Measurements from ENCODE around the gene MTCP1.

The MTCP1 gene, protein sequence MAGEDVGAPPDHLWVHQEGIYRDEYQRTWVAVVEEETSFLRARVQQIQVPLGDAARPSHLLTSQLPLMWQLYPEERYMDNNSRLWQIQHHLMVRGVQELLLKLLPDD
- total RNA-seq: 0.72 to 1.3 reads per million in 2 donors

GRCh38 chrX:155070975-155071693, at the start of gene MTCP1, which contains the start of the genes BRCC3 and CMC4:
MTCP1 (minus strand) TSS chrX:155071136; CDS start chrX:155066010, 5,126 bp downstream.
BRCC3 (plus strand) TSS chrX:155071508; CDS start chrX:155071528, 20 bp downstream.
CMC4 (minus strand) TSS chrX:155071136; CDS start chrX:155064023, 7,113 bp downstream.
- DNase-seq: peak; percentile 68

DNA sequence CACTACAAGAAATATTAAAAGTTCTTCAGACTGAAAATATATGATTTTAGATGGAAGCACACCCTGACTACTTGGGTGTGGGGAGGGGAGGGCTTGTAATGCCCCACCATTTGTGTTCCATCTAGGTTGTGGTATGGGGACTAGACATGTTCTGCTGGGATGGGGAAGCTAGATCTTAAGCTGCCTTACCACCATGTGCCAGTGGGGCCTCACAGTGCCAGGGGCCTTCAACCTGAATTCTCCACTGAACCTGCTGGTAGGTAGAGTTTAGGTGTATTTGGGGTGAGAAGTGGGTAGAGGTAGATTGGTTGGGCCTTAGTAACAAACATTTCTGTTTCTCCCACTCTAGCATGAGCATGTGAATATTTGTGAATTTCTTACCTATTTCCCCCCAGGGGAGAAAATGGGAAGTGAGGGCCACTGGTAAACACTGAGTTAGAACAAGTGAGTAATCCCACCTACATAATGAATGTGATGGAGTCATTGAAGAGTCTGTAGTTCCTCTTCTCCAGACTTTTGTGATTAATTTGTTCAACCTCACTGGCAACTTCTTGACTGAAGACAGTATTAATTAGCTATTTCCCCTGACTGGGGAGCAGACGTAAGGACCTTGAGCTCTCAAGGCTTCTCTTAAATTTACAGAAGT, 44.4 kb upstream of the MTCP1 start:
- DNase-seq: no peak

- DNase-seq: no peak
Measured at GRCh38 chrX:155113097-155113496, 42.2 kb upstream of the MTCP1 start.

GRCh38 chrX:155112171-155112570, 41.2 kb upstream of the MTCP1 start:
- DNase-seq: no peak

DNA sequence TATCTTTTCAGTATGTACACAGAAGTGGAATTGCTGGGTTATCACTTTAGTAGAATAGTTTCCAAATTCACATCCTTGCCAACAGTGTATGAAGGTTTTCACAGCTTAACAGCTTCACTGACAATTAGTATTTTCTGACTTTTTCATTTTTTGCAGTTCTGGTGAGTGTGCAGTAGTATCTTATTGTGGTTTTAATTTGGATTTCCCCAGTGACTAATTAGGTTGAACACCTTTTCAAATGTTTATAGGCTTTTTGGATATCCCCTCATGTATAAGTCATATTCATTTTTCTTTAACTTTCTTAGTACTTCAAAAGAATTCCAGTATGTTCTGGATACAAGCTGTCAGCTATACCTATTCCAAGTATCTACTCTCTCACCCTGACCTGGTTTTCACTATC, 37.5 kb upstream of the MTCP1 start:
- DNase-seq: no peak

DNA sequence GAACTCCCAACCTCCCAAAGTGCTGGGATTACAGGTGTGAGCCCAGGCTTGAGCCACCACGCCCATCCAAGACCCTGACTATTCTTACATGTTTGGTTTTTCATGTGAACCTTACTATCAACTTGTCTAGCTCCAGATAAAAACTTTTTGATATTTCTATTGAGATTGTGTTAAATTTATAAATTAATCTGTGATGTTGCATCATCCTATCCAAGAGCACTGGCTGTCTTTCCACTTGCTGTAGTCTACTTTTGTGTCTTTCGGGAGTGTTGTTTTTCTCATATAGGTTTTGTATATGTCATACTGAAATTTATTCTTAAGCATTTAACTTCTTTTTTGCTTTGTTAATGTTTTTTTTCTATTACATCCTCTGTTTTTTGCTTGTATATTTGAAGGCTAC, 35.0 kb upstream of the MTCP1 start:
- DNase-seq: no peak

- no peak for DNase-seq
Measured at GRCh38 chrX:155094468-155095061, 23.6 kb upstream of the MTCP1 start.

- DNase-seq: no peak
Measured at GRCh38 chrX:155086961-155087735, 16.2 kb upstream of the MTCP1 start.

- peak; percentile 29 for DNase-seq
Measured at GRCh38 chrX:155086202-155086840, 15.4 kb upstream of the MTCP1 start.

GRCh38 chrX:155071694-155072280, 851 bp upstream of the MTCP1 start:
- DNase-seq: no peak

GRCh38 chrX:155070663-155070974, 317 bp downstream of the MTCP1 start:
- no peak for DNase-seq

GRCh38 chrX:155070038-155070437, 898 bp downstream of the MTCP1 start:
- no peak for DNase-seq

- no peak for DNase-seq
Measured at GRCh38 chrX:155069414-155069813, 1.5 kb downstream of the MTCP1 start.

DNA sequence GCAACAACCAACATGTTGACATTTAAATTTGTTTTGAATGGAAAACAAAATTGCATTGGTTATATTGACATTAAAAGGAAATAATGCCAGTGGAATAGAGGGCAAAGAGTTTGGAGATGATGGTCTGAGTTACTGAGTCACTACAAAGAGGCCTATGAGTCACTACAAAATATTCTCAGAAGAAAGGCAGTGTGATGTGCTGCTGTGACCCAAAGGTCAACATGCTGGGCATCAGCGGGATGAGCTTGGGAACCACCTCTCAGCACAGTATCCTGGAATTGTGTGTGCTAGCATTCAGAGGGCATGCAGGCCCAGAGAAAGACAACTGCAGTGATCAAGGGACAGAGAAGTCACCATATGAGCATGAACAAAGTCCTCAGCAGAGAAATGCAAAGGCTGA, 2.8 kb downstream of the MTCP1 start:
- DNase-seq: no peak

DNA sequence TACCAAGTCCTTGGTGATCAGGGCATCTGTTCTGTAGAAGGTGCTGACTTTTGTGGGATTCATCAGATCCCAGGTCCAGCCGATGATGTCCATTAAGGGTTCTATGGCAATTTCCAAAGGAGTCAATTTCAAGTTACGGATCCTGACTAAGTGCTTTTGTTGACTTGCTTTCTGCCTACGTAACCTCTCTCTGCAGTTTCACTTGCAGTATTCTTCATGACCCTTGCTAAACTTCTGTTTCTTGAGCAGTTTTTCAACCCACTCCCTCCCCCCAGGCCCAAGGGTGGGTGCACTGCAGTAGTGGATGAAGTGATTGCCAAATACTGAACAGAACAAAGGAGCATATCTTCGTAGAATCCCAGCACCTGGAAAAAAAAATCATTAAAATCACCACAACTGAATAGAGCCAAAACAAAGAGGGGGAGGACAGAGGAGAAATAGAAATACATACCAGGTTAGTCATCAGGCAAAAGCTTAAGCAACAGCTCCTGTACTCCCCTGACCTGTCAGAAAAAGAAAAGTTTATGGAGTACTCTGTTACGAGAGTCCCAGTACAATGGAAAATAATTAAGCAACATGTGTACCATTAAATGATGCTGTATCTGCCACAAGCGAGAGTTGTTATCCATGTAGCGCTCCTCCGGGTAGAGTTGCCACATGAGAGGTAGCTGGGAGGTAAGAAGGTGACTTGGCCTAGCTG, 5.8 kb downstream of the MTCP1 start:
- DNase-seq: no peak

GRCh38 chrX:155061760-155062159, 9.2 kb downstream of the MTCP1 start:
- no peak for DNase-seq

DNA sequence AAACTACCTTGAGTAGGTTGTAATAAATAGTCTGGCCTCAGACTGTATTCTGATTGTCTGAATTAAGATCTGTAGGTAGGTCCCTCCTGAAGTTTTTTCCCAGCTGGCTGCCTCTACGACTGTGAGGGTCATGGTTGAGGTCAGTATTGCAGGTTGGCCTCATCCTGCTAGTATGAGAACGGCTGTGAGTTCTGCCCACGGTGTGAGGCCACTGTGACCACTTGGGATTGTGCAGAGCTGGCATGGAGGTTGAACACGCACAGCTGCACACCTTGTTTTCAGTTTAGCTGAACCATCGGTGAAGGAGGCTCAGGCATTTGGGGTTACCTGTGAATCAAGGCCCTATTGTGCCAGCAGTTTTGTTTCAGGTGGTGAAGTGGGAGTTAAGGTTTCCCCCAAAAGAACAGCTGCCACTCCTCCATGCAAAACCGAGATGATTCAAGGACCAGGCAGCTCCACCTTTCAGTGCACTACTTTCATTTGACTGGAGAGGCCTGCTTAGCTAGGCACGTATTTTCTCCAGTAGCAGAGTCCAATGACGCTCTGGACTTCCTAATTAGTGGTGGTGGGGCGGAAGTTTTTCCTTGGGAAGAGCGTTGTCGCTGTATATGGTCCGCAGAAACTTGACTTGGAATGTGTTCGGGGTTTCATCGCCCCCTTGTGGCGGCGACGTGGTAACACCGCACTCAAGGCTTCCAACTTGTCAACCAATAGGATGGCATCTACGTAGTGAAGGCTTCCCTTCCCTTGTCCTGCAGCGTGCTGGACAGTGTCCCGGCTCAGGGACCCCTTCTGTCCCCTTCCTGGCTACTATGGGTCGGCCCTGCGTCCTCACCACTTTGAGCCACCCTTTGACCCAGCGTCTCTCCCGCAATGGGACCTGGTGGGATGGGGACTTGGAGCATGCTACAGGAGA, 13.8 kb downstream of the MTCP1 start:
- DNase-seq: peak; percentile 33

- DNase-seq: no peak
Measured at GRCh38 chrX:155056471-155056870, 14.5 kb downstream of the MTCP1 start.

DNA sequence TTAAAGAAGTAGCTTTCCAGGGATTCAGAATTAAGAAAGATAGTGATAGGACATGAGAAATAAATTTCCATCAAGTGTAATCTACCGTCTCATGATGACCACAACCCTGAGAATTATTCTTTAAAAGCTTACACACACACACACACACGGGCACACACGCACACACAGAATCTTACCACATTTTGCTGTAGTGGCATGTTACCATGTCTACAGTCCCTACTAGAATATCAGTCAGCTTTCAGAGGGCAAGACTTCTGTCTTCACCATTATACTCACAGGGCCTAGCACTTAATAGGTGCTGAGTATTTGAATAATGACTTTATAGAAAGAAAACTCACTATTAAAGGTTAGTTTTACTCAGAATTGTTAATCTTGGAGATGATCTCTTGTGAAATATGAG, 15.4 kb downstream of the MTCP1 start:
- no peak for DNase-seq

DNA sequence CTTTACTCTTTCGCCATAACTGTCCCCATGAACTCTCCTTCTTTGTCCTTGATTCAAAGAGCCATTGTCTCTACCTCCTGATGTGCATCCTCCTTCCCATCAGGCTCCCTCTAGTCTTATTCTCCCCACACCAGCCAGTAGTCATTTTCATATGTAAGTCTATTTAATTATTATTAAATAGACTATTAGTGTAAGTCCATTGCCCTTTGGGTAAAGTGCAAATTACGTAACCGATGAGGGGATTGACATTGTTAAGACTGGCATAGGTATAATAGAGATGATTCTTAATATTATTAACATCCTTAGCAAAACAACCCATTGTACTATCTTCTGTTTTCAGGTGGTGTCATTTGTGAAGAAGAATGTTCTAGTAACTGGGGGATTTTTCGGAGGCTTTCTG, 16.7 kb downstream of the MTCP1 start:
- no peak for DNase-seq
